Thyroid gland (tissue), 4 donors: ENCODE data around the gene INTS7. TPM values are rescaled to one million over a fixed set of nuclear protein-coding genes. Genes with fewer than 3 reads are reported as not detected.
A peak's percentile ranks its signal among the peaks of the same experiment; 100 is the strongest.

ENCODE experiments used
- DNase-seq, 2 donors: peaks; one replicate each; pipeline ENCODE4 v3.0.0-alpha.2; 2019
- H3K27ac ChIP-seq, 3 donors: fragments of 200-600 bp; sonication (generic); 1 replicate in 2 of 3; 2 replicates in 1 of 3; pipeline ENCODE4 v1.5.1; 2016 to 2019; ENCODE audit warnings: mild to moderate bottlenecking in 1 of 3, moderate library complexity in 1 of 3
- H3K27me3 ChIP-seq: fragments of 200-600 bp; sonication (generic); one replicate; pipeline ENCODE4 v1.5.1; 2019
- H3K36me3 ChIP-seq, 2 donors: fragments of 200-600 bp; sonication (generic); one replicate each; pipeline ENCODE4 v1.5.1; 2016 to 2019
- H3K4me1 ChIP-seq, 2 donors: fragments of 200-600 bp; sonication (generic); one replicate each; pipeline ENCODE4 v1.5.1; 2017 to 2019
- H3K4me3 ChIP-seq, 3 donors: fragments of 200-600 bp; sonication (generic); replicated peaks in 1 of 3; 1 replicate in 2 of 3; 2 replicates in 1 of 3; pipeline ENCODE4 v1.5.1; 2016; ENCODE audit warnings: mild to moderate bottlenecking in 1 of 3
- H3K9me3 ChIP-seq: fragments of 200-600 bp; sonication (generic); one replicate; pipeline ENCODE4 v1.5.1; 2017
- CTCF ChIP-seq, 6 experiments: fragments of 200-600 bp in 3 of 6; fragments of 450-650 bp in 3 of 6; sonication (generic) in 3 of 6; IDR thresholded peaks; one replicate each; pipeline ENCODE4 v1.5.1; 2016 to 2019; ENCODE audit warnings: antibody characterized with exemption in 6 of 6, mild to moderate bottlenecking in 2 of 6, inconsistent platforms in 1 of 6, moderate library complexity in 1 of 6
- POLR2A ChIP-seq, 2 donors: fragments of 450-650 bp; IDR thresholded peaks; one replicate each; pipeline ENCODE4 v1.6.1; 2017; ENCODE audit warnings: antibody characterized with exemption in 2 of 2, mild to moderate bottlenecking in 2 of 2, moderate library complexity in 1 of 2
- WGBS, 2 donors: methylation state at CpG; one replicate each; pipeline ENCODE4 v1.1.5; 2017; 5-methylcytosine and 5-hydroxymethylcytosine counted together
- intact Hi-C: fragments of 100-400 bp; cut with DNase I; formaldehyde crosslinking; loops from one replicate; pipeline ENCODE4 v1.15.1; 2023
- total RNA-seq, 4 donors: library from RNA; depleted of rRNA; stranded (reverse); fragments of >200 nt; gene quantifications; one replicate each; pipeline ENCODE4 v1.2.3, GENCODE V29; 2016

INTS7 gene
- total RNA-seq, 4 donors from 2014 or later: 14.8 to 22.6 (median 19.5) TPM

- TF ChIP-seq POLR2A (IDR thresholded peaks at IDR 0.05): no peak
- peak; percentile 90 to 98 (median 94) for TF ChIP-seq CTCF (IDR thresholded peaks at IDR 0.05)
- Histone ChIP-seq H3K27ac (no peak overlapping the region), H3K4me3 (no peak overlapping the region), H3K36me3 (no peaks in the 10 kb centered on the region), H3K9me3 (no peaks in the 10 kb centered on the region), H3K27me3 (no peaks in the 10 kb centered on the region), H3K4me1 (peaks cover 0 to 4% of the 10 kb centered on the region in 2 donors)
- peak; percentile 67 to 69 for DNase-seq
- WGBS, 2 donors: 60 to 61% methylated on average over 7 of the region's 7 CpGs
- intact Hi-C loops: no loop called here
These were observed 23.2 kb downstream of the INTS7 start for GRCh38 chr1:212012034-212012740.

GRCh38 chr1:212010004-212010403 is 25.4 kb downstream of the INTS7 start:
- Histone ChIP-seq H3K4me3 (no peak overlapping the region), H3K27me3 (no peaks in the 10 kb centered on the region), H3K27ac (no peak overlapping the region), H3K36me3 (no peaks in the 10 kb centered on the region), H3K9me3 (no peaks in the 10 kb centered on the region), H3K4me1 (peaks cover 0 to 3% of the 10 kb centered on the region in 2 donors)
- WGBS, 2 donors: 84 to 92% methylated on average over 3 of the region's 3 CpGs
- no peak for DNase-seq
- no peak for TF ChIP-seq POLR2A (IDR thresholded peaks at IDR 0.05)
- TF ChIP-seq CTCF (IDR thresholded peaks at IDR 0.05): no peak
- intact Hi-C loops: no loop called here

GRCh38 chr1:212009561-212009960 is 25.8 kb downstream of the INTS7 start:
- H3K27me3 ChIP-seq: no peaks in the 10 kb centered on the region
- no peak overlapping the region for H3K4me3 ChIP-seq
- DNase-seq: no peak
- TF ChIP-seq POLR2A (IDR thresholded peaks at IDR 0.05) (no peak), CTCF (IDR thresholded peaks at IDR 0.05) (no peak)
- no peaks in the 10 kb centered on the region for H3K9me3 ChIP-seq
- H3K4me1 ChIP-seq: no peaks in the 10 kb centered on the region
- H3K27ac ChIP-seq: no peak overlapping the region
- intact Hi-C loops: no loop called here
- WGBS, 2 donors: 89 to 97% methylated on average over 1 of the region's 1 CpG
- H3K36me3 ChIP-seq: no peaks in the 10 kb centered on the region

- H3K4me3 ChIP-seq: no peak overlapping the region
- intact Hi-C loops: no loop called here
- no peak for DNase-seq
- TF ChIP-seq CTCF (IDR thresholded peaks at IDR 0.05) (no peak), POLR2A (IDR thresholded peaks at IDR 0.05) (no peak)
- H3K27me3 ChIP-seq: no peaks in the 10 kb centered on the region
- H3K4me1 ChIP-seq: no peaks in the 10 kb centered on the region
- no peaks in the 10 kb centered on the region for H3K36me3 ChIP-seq
- WGBS, 2 donors: 93 to 95% methylated on average over 9 of the region's 9 CpGs
- no peak overlapping the region for H3K27ac ChIP-seq
- no peaks in the 10 kb centered on the region for H3K9me3 ChIP-seq
These were observed 27.5 kb downstream of the INTS7 start for GRCh38 chr1:212007886-212008285.

- DNase-seq: no peak
- no peaks in the 10 kb centered on the region for H3K4me1 ChIP-seq
- no peaks in the 10 kb centered on the region for H3K36me3 ChIP-seq
- no peaks in the 10 kb centered on the region for H3K9me3 ChIP-seq
- TF ChIP-seq POLR2A (IDR thresholded peaks at IDR 0.05) (no peak), CTCF (IDR thresholded peaks at IDR 0.05) (no peak)
- intact Hi-C loops: no loop called here
- H3K27me3 ChIP-seq: no peaks in the 10 kb centered on the region
- no peak overlapping the region for H3K27ac ChIP-seq
- 96 to 98% methylated on average over 4 of the region's 4 CpGs for WGBS, 2 donors
- no peak overlapping the region for H3K4me3 ChIP-seq
These were observed 28.2 kb downstream of the INTS7 start for GRCh38 chr1:212007178-212007577.
